Stimulated activated CD8-positive, alpha-beta memory T cell treated with anti-CD3 and anti-CD28 coated beads, Interleukin-7, amount 100 ng/mL, for 1 hour (primary cell): ENCODE data around the gene OR8G5.
"Not testable (repeated sequence)": the region's sequence is repeated elsewhere in the genome, so short reads cannot be mapped to it uniquely, and the experiment has no call there.

Source experiments
- DNase-seq, 2 donors: peaks; one replicate each; pipeline ENCODE4 v3.0.0-alpha.2; 2020; ENCODE audit warnings: low read depth in 2 of 2

Gene OR8G5, protein sequence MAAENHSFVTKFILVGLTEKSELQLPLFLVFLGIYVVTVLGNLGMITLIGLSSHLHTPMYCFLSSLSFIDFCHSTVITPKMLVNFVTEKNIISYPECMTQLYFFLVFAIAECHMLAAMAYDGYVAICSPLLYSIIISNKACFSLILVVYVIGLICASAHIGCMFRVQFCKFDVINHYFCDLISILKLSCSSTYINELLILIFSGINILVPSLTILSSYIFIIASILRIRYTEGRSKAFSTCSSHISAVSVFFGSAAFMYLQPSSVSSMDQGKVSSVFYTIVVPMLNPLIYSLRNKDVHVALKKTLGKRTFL

GRCh38 chr11:124256076-124256475, at the start of gene OR8G5:
OR8G5 (plus strand) TSS chr11:124256376; CDS start chr11:124264932, 8,556 bp downstream.
- DNase-seq = no peak

DNA sequence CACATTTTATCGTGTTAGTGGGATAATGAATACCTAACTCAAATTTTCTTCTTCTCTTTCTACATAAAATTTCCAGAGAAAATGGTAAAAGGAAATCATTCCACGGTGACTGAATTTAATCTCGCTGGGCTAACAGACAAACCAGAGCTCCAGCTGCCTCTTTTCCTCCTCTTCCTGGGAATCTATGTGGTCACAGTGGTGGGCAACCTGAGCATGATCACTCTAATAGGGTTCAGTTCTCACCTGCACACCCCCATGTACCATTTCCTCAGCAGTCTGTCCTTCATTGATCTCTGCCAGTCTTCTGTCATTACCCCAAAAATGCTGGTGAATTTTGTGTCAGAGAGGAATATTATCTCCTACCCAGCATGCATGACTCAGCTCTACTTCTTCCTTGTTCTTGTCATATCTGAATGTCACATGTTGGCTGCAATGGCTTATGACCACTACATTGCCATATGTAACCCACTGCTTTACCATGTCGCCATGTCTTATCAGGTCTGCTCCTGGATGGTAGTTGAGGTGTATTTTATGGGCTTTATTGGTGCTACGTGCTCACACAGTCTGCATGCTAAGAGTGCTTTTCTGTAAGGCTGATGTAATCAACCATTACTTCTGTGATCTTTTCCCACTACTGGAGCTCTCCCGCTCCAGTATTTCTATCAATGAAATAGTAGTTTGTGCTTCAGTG, 48.9 kb upstream of the OR8G5 start:
- no peak for DNase-seq

- no peak for DNase-seq
Observed at GRCh38 chr11:124209824-124210357, 46.3 kb upstream of the OR8G5 start.

GRCh38 chr11:124210421-124210820, 45.8 kb upstream of the OR8G5 start:
- DNase-seq = no peak

DNA sequence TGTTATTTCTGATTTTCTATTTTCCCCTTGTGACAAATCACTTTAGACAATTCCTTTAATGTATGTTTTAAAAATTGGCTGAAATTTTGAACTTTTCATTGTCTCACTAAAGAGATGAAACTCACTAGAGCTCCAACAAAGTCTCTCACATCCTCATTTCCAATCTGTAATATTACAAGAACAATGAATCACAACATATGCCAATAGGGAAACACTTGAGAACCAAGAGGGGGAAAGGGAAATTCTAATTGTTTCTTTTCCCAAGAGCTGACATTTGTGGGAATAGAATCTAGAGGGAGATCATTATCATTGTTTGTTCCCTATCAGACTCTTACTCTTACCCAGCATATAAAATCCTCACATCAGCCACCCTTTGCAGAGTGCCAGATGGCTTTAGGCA, 44.9 kb upstream of the OR8G5 start:
- no peak for DNase-seq

DNA sequence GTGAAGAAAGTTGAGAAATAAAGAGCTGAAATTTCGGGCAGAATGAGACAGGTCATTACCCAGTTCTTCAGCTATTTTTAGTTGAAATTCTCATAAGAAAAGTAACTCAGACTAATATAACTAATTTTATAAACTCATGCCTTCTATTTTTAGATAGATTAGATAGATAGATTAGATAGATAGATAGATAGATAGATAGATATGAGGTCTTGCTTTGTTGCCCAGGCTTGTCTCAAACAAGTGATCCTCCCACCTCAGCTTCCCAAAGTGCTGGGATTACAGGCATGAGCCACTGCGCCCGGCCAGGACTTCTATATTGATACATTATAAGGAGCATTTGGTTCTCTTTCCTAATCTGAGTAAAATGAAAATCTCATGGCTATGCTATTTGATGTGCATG, 42.1 kb upstream of the OR8G5 start:
- DNase-seq = no peak

GRCh38 chr11:124219126-124219525, 37.0 kb upstream of the OR8G5 start:
- no peak for DNase-seq

- no peak for DNase-seq
Observed at GRCh38 chr11:124222407-124222806, 33.8 kb upstream of the OR8G5 start.

- DNase-seq = not testable (repeated sequence)
Observed at GRCh38 chr11:124224618-124225423, 31.4 kb upstream of the OR8G5 start.

DNA sequence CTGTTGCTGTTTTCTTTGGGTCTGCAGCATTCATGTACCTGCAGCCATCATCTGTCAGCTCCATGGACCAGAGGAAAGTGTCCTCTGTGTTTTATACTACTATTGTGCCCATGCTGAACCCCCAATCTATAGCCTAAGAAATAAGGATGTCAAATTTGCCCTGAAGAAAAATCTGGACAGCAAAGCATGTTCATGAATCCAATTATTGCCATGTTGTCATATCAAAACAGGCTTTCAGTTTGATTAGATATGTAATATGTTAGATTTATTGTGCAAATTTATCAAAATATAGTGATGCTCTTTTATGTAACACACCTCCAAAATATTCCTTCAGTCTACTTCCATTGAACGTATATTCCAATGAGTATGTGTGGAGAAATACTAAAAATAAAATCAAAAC, 30.7 kb upstream of the OR8G5 start:
- DNase-seq = no peak

DNA sequence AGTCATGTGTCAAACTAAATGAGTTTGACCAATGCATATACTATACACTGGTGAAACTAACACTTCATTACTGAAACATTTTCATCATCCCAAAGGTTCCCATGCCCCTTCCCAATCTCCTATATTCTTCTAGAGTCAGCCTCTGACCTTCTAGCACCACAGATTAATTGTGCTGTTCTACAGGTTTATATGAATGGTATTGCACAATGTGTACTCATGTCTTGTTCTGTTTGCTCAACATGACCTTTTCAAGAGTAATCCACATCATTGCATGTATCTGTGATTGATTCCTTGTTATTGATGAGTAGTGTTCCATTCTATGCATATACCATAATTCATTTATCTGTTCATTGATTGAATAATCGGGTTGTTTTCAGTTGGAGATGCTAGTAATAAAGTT, 22.8 kb upstream of the OR8G5 start:
- no peak for DNase-seq

- no peak for DNase-seq
Observed at GRCh38 chr11:124238512-124238911, 17.7 kb upstream of the OR8G5 start.

GRCh38 chr11:124240621-124241397, 15.4 kb upstream of the OR8G5 start, which contains the start of gene OR8G1:
OR8G1 (plus strand) TSS chr11:124241095; CDS start chr11:124249676, 8,581 bp downstream.
- no peak for DNase-seq

GRCh38 chr11:124249869-124250268, 6.3 kb upstream of the OR8G5 start:
- DNase-seq = not testable (repeated sequence)

GRCh38 chr11:124265041-124265440, 8.9 kb downstream of the OR8G5 start:
- not testable (repeated sequence) for DNase-seq

DNA sequence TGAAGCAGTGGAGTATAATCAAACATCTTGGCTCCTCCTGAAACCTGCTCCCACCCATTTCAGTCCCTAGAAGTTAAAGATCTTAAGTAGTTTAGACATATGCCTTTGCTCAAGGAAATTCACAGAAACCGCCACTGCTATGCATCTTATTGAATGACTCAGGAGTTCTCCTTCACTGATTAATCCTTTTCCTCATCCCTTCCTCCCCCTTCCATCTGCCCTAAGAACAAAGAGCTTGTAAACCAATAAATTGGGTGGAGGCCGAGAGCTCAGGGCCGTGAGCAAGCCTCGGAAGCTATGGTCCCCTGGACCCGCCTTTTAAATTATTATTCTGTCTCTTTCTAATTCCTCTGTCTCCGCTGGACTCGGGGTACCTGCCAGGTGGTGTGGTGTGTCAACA, 14.7 kb downstream of the OR8G5 start:
- not testable (repeated sequence) for DNase-seq

- no peak for DNase-seq
Observed at GRCh38 chr11:124274000-124274399, 17.8 kb downstream of the OR8G5 start.

GRCh38 chr11:124276081-124276480, 19.9 kb downstream of the OR8G5 start:
- no peak for DNase-seq

GRCh38 chr11:124277207-124277606, 21.0 kb downstream of the OR8G5 start:
- no peak for DNase-seq

DNA sequence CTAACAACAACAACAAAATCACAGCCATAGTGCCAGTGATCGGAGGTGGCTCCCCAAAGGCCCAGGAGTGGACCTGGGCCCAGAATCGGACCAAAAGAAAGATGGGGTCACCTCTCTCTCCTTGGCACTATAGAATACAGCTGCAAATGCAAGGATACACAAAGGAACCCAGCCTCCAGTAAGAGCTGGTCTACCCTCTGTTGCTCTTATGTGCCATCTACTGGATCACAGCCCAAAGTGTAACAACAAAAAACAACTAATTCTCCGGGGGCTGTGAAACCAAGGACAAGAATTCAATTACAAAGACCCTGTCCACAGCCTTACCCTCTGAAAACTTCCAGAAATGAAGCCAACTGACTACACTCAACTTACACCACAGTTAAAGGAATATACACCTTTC, 21.6 kb downstream of the OR8G5 start:
- no peak for DNase-seq

GRCh38 chr11:124278261-124278660, 22.1 kb downstream of the OR8G5 start:
- no peak for DNase-seq
